Smooth muscle cell of the coronary artery (primary cell): ENCODE data around the gene SORBS1. TPM values are rescaled to one million over a fixed set of nuclear protein-coding genes. Genes with fewer than 3 reads are reported as not detected.

Source experiments
- total RNA-seq: library from RNA; depleted of rRNA; stranded (reverse); fragments of >200 nt; gene quantifications from 2 replicates; pipeline ENCODE4 v1.2.3, GENCODE V29; 2014; ENCODE audit warnings: low replicate concordance

Gene SORBS1
- total RNA-seq = 0.23 and 0.38 TPM in 2 replicates

GRCh38 chr10:95561177-95561863, at the start of gene SORBS1:
Gene SORBS1 (minus strand): TSS chr10:95561371. CDS start chr10:95441135, 120,236 bp downstream.

GRCh38 chr10:95290461-95291364, 270.5 kb downstream of the SORBS1 start, which contains the start of gene PDLIM1:
Gene PDLIM1 (minus strand): TSS chr10:95291003. CDS start chr10:95290915, 88 bp downstream.

Other genes starting within 250 kb of the SORBS1 start
- gene ALDH18A1, start 95.3 kb upstream of the SORBS1 start, total RNA-seq = 125 and 198 TPM in 2 replicates
- gene TCTN3, start 132.6 kb upstream of the SORBS1 start, total RNA-seq = 17.8 and 18.6 TPM in 2 replicates
- 0.60 and 1.2 TPM in 2 replicates for gene ENTPD1, start 194.8 kb upstream of the SORBS1 start, total RNA-seq